Endothelial cell (in vitro differentiated cells): Measurements from ENCODE around the gene CACNA1C. TPM values are rescaled to one million over a fixed set of nuclear protein-coding genes. Genes with fewer than 3 reads are reported as not detected.

Experiments used
- DNase-seq: peaks from one replicate; pipeline ENCODE4 v3.0.0; 2021; ENCODE audit warnings: low spot score
- H3K27ac Mint-ChIP-seq: one replicate; pipeline ENCODE4 v1.8.0; 2021; ENCODE audit warnings: mixed read lengths, inconsistent platforms; ENCODE audit not compliant: unreplicated experiment
- H3K27me3 Mint-ChIP-seq: one replicate; pipeline ENCODE4 v1.8.0; 2021; ENCODE audit warnings: mild to moderate bottlenecking, moderate library complexity, mixed read lengths, inconsistent platforms; ENCODE audit not compliant: unreplicated experiment
- H3K36me3 Mint-ChIP-seq: one replicate; pipeline ENCODE4 v1.8.0; 2021; ENCODE audit warnings: mild to moderate bottlenecking, low read depth, mixed read lengths, inconsistent platforms; ENCODE audit not compliant: unreplicated experiment
- H3K4me1 Mint-ChIP-seq: one replicate; pipeline ENCODE4 v1.8.0; 2021; ENCODE audit warnings: mild to moderate bottlenecking, mixed read lengths, inconsistent platforms; ENCODE audit not compliant: unreplicated experiment
- H3K4me3 Mint-ChIP-seq: one replicate; pipeline ENCODE4 v1.8.0; 2021; ENCODE audit warnings: mild to moderate bottlenecking, mixed read lengths, inconsistent platforms; ENCODE audit not compliant: unreplicated experiment
- H3K9me3 Mint-ChIP-seq: one replicate; pipeline ENCODE4 v1.8.0; 2021; ENCODE audit warnings: mixed read lengths, inconsistent platforms; ENCODE audit not compliant: unreplicated experiment
- CTCF ChIP-seq: fragments of 200-600 bp; sonication (generic); IDR thresholded peaks from one replicate; pipeline ENCODE4 v1.5.0; 2021; ENCODE audit warnings: antibody characterized with exemption; ENCODE audit not compliant: unreplicated experiment
- total RNA-seq: library from RNA; stranded (reverse); fragmentation: NEBNext Ultra II Directional; extraction: Animal tissue kit (Norgen Biotek cat#: 25700); gene quantifications from one replicate; pipeline ENCODE4 v1.2.1, GENCODE V29; 2021; ENCODE audit not compliant: unreplicated experiment

Gene CACNA1C
- total RNA-seq, 1 donor from 2014 or later = 11.1 TPM

- TF ChIP-seq CTCF = no peak
- Mint-ChIP-seq H3K9me3 (no peaks in the 10 kb centered on the region), H3K4me3 (no peak overlapping the region), H3K27ac (no peak overlapping the region), H3K36me3 (no peaks in the 10 kb centered on the region), H3K27me3 (no peaks in the 10 kb centered on the region), H3K4me1 (peaks cover 30% of the 10 kb centered on the region)
- no peak for DNase-seq
Measured at GRCh38 chr12:2732290-2732689, 679.5 kb downstream of the CACNA1C start.

GRCh38 chr12:2733493-2734355, 680.9 kb downstream of the CACNA1C start:
- DNase-seq = no peak
- H3K9me3 Mint-ChIP-seq = no peaks in the 10 kb centered on the region
- peaks cover 30% of the 10 kb centered on the region for H3K4me1 Mint-ChIP-seq
- no peaks in the 10 kb centered on the region for H3K27me3 Mint-ChIP-seq
- no peak overlapping the region for H3K4me3 Mint-ChIP-seq
- no peak overlapping the region for H3K27ac Mint-ChIP-seq
- H3K36me3 Mint-ChIP-seq = no peaks in the 10 kb centered on the region
- TF ChIP-seq CTCF = no peak

GRCh38 chr12:2735432-2735831, 682.6 kb downstream of the CACNA1C start:
- TF ChIP-seq CTCF = no peak
- no peak for DNase-seq
- Mint-ChIP-seq H3K36me3 (no peaks in the 10 kb centered on the region), H3K9me3 (no peaks in the 10 kb centered on the region), H3K4me1 (peaks cover 30% of the 10 kb centered on the region), H3K27ac (no peak overlapping the region), H3K4me3 (no peak overlapping the region), H3K27me3 (peaks cover 2% of the 10 kb centered on the region)

- Mint-ChIP-seq H3K27me3 (peaks cover 3% of the 10 kb centered on the region), H3K27ac (no peak overlapping the region), H3K4me1 (peaks cover 24% of the 10 kb centered on the region)
Measured at GRCh38 chr12:2737656-2738241, 685.0 kb downstream of the CACNA1C start.

More at GRCh38 chr12:2737656-2738241, 685.0 kb downstream of the CACNA1C start:
- no peak for TF ChIP-seq CTCF
- no peaks in the 10 kb centered on the region for H3K9me3 Mint-ChIP-seq
- no peak overlapping the region for H3K4me3 Mint-ChIP-seq
- no peak for DNase-seq
- no peaks in the 10 kb centered on the region for H3K36me3 Mint-ChIP-seq
